Osteoblast (primary cell): ENCODE results near the gene CSRNP3. TPM values are rescaled to one million over a fixed set of nuclear protein-coding genes. Genes with fewer than 3 reads are reported as not detected.

Experiments used
- DNase-seq: peaks from one replicate; pipeline ENCODE4 v3.0.0; 2011; ENCODE audit warnings: low spot score, mixed read lengths; ENCODE audit not compliant: insufficient read length; ENCODE audit errors: missing footprints
- H2AFZ ChIP-seq: 2 replicates; pipeline ENCODE4 v1.6.0; 2011; ENCODE audit warnings: mild to moderate bottlenecking, low read length
- H3K27ac ChIP-seq: 2 replicates; pipeline ENCODE4 v1.5.1; 2011; ENCODE audit warnings: mild to moderate bottlenecking, low read depth, low read length, moderate library complexity
- H3K27me3 ChIP-seq: 2 replicates; pipeline ENCODE4 v1.6.0; 2012; ENCODE audit warnings: mild to moderate bottlenecking, control low read depth, inconsistent platforms, low read length, moderate library complexity; ENCODE audit not compliant: insufficient read depth
- H3K36me3 ChIP-seq: 2 replicates; pipeline ENCODE4 v1.5.1; 2011; ENCODE audit warnings: mild to moderate bottlenecking, low read length, control low read depth, moderate library complexity; ENCODE audit not compliant: insufficient read depth
- H3K4me1 ChIP-seq: 2 replicates; pipeline ENCODE4 v1.5.1; 2011; ENCODE audit warnings: mild to moderate bottlenecking, low read length, control low read depth, moderate library complexity; ENCODE audit not compliant: insufficient read depth
- H3K4me2 ChIP-seq: 2 replicates; pipeline ENCODE4 v1.6.0; 2011; ENCODE audit warnings: mild to moderate bottlenecking, low read length; ENCODE audit not compliant: insufficient read depth
- H3K4me3 ChIP-seq: fragments of 200-600 bp; sonication (generic); 3 replicates; pipeline ENCODE4 v1.5.1; 2012; ENCODE audit warnings: mild to moderate bottlenecking, low read length, inconsistent platforms; ENCODE audit not compliant: insufficient read depth
- H3K79me2 ChIP-seq: 2 replicates; pipeline ENCODE4 v1.6.0; 2012; ENCODE audit warnings: mild to moderate bottlenecking, low read length, control low read depth, inconsistent platforms; ENCODE audit not compliant: insufficient read depth
- H3K9me3 ChIP-seq: 2 replicates; pipeline ENCODE4 v1.5.1; 2011; ENCODE audit warnings: low read depth, low read length, control low read depth
- H4K20me1 ChIP-seq: 2 replicates; pipeline ENCODE4 v1.6.0; 2012; ENCODE audit warnings: mild to moderate bottlenecking, low read length, control low read depth; ENCODE audit not compliant: insufficient read depth
- total RNA-seq: library from RNA; depleted of rRNA; stranded (reverse); fragments of >200 nt; gene quantifications from 2 replicates; pipeline ENCODE4 v1.2.3, GENCODE V29; 2012
- TF ChIP-seq, protein P1 (sequence below): IDR thresholded peaks from 2 replicates; pipeline ENCODE4 v1.5.1; 2011; ENCODE audit warnings: mild to moderate bottlenecking, low read depth, low read length, moderate library complexity; ENCODE audit errors: extremely low read depth

Gene CSRNP3
- total RNA-seq, 1 donor, result 1.4 TPM

DNA sequence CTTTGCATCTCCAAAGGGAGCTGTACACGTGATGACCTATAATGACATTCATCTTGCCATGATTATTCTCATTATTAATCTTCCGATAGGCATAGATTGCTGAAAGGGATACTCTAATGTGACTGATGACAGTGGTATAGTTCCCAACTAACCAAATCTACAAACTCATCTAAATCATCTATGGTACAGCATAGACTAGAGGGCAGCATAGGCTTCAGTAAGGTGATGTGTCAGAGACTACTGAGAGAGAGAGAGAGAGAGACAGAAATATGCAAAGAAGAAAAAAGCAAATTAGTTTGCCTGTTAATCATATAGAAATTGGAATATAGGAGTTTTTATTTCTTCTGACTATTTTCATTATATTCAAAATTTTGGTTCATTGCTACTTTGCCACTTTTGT, 89.3 kb downstream of the CSRNP3 start:
- TF ChIP-seq, protein P1, sequence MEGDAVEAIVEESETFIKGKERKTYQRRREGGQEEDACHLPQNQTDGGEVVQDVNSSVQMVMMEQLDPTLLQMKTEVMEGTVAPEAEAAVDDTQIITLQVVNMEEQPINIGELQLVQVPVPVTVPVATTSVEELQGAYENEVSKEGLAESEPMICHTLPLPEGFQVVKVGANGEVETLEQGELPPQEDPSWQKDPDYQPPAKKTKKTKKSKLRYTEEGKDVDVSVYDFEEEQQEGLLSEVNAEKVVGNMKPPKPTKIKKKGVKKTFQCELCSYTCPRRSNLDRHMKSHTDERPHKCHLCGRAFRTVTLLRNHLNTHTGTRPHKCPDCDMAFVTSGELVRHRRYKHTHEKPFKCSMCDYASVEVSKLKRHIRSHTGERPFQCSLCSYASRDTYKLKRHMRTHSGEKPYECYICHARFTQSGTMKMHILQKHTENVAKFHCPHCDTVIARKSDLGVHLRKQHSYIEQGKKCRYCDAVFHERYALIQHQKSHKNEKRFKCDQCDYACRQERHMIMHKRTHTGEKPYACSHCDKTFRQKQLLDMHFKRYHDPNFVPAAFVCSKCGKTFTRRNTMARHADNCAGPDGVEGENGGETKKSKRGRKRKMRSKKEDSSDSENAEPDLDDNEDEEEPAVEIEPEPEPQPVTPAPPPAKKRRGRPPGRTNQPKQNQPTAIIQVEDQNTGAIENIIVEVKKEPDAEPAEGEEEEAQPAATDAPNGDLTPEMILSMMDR, result no peak
- H3K27me3 ChIP-seq, result no peaks in the 10 kb centered on the region
- H3K79me2 ChIP-seq, result no peaks in the 10 kb centered on the region

DNA sequence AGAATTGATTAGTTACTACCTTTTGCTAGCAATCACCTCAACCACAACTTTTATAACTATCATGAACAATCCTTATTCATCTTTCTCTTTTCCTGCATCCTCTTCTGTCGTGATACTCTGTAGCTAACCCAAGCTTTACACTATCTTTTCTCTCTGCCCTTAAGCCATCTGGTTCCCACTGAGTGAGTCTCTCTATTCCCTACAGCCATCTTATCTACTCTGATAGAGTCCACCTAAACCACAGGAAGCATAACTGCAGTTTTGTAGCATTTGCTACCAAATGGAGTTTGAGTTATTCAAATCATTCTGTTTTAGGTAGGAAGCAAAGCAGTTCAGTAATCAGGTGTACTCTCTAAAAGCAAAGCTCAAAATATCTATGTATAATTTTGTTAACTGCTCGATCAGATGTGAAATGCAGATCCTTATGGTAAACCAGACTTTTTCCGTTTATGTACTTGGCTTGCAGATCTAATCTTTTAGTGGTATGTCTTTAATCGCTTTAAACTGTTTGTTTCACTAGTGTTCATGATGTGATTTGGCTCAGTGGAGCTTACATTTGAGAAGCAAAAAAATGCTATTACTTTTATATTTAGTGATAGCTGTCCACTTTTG, 91.0 kb downstream of the CSRNP3 start:
- Histone ChIP-seq H3K9me3 (no peaks in the 10 kb centered on the region), H3K36me3 (no peaks in the 10 kb centered on the region), H3K4me3 (no peak overlapping the region), H2AFZ (no peak overlapping the region), H3K27ac (no peak overlapping the region), H3K79me2 (no peaks in the 10 kb centered on the region), H3K4me2 (no peak overlapping the region), H3K27me3 (no peaks in the 10 kb centered on the region), H4K20me1 (no peaks in the 10 kb centered on the region), H3K4me1 (no peaks in the 10 kb centered on the region)
- TF ChIP-seq, protein P1, result no peak
- no peak for DNase-seq

More for the DNA sequence above, 89.3 kb downstream of the CSRNP3 start:
- no peaks in the 10 kb centered on the region for H3K4me1 ChIP-seq
- no peak overlapping the region for H3K27ac ChIP-seq
- no peaks in the 10 kb centered on the region for H3K9me3 ChIP-seq
- H2AFZ ChIP-seq, result no peak overlapping the region
- no peaks in the 10 kb centered on the region for H4K20me1 ChIP-seq
- DNase-seq, result no peak
- H3K4me2 ChIP-seq, result no peak overlapping the region
- no peak overlapping the region for H3K4me3 ChIP-seq
- H3K36me3 ChIP-seq, result no peaks in the 10 kb centered on the region

DNA sequence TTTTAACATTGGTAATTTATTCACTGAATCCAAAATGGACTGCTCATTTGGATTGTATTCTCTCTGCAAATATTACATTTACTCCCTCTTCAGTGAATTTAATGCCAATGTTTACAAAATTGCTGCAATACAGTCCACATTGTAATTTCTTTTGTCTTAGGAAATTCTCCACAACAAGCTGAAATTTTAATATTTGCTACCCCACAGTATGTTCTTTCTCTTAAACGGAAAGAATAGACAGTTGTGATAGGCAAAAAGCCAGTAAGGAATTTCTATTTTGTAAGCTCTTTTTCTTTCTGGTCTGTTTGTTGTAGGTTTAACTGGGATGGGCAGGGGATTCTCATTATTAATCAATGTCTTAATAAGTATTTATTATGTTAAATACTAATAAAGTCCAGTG, 92.0 kb downstream of the CSRNP3 start:
- Histone ChIP-seq H3K4me1 (no peaks in the 10 kb centered on the region), H2AFZ (no peak overlapping the region), H3K9me3 (no peaks in the 10 kb centered on the region)

DNA sequence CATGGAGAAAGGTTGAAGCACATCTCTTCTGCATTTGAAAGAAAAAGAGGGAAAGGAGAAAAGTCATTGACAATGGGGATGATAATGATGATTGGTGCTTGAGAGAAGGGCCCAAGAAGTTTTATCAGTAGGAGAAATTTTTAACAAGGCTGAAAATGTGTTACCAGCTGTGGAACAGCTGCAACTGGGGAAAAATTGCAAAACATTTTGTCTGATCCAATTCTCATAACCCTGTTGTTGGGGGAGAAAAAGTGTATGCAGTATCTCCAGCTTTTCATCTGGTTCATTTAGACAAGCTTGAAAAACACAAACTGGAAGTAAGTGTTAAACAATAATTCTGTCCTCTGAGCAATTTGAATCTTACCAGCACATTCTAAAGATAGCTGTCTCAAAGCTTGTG, 92.7 kb downstream of the CSRNP3 start:
- Histone ChIP-seq H3K79me2 (no peaks in the 10 kb centered on the region), H3K9me3 (no peaks in the 10 kb centered on the region), H3K4me1 (no peaks in the 10 kb centered on the region), H3K27ac (no peak overlapping the region), H2AFZ (no peak overlapping the region), H3K4me2 (no peak overlapping the region), H3K36me3 (no peaks in the 10 kb centered on the region), H3K4me3 (no peak overlapping the region), H4K20me1 (no peaks in the 10 kb centered on the region), H3K27me3 (no peaks in the 10 kb centered on the region)
- TF ChIP-seq, protein P1, result no peak
- no peak for DNase-seq

More for the DNA sequence above, 92.0 kb downstream of the CSRNP3 start:
- no peaks in the 10 kb centered on the region for H3K36me3 ChIP-seq
- TF ChIP-seq, protein P1, result no peak
- H3K79me2 ChIP-seq, result no peaks in the 10 kb centered on the region
- no peak overlapping the region for H3K4me3 ChIP-seq
- H3K27ac ChIP-seq, result no peak overlapping the region
- no peak for DNase-seq
- H3K4me2 ChIP-seq, result no peak overlapping the region
- no peaks in the 10 kb centered on the region for H3K27me3 ChIP-seq
- H4K20me1 ChIP-seq, result no peaks in the 10 kb centered on the region
